HG02943 (cell line): ENCODE measurements around the gene XAF1.
"Not testable (repeated sequence)": the region's sequence is repeated elsewhere in the genome, so short reads cannot be mapped to it uniquely, and the experiment has no call there.

Source experiments
- ATAC-seq: cut with Tn5 transposase; IDR thresholded peaks from one replicate; pipeline ENCODE4 v1.9.1; 2021; ENCODE audit warnings: mild to moderate bottlenecking, low read depth, moderate library complexity; ENCODE audit not compliant: unreplicated experiment

XAF1 gene

GRCh38 chr17:6755731-6756184 is at the start of gene XAF1:
Gene XAF1 (plus strand): TSS chr17:6756046. CDS start chr17:6756079, 33 bp downstream.
- ATAC-seq: no peak

- ATAC-seq: no peak
Measured at GRCh38 chr17:6706499-6706898, 49.3 kb upstream of the XAF1 start.

GRCh38 chr17:6706996-6707395 is 48.9 kb upstream of the XAF1 start:
- ATAC-seq: no peak

GRCh38 chr17:6708357-6708961 is 47.4 kb upstream of the XAF1 start:
- no peak for ATAC-seq

- ATAC-seq: no peak
Measured at GRCh38 chr17:6710317-6710716, 45.5 kb upstream of the XAF1 start.

GRCh38 chr17:6711081-6711674 is 44.7 kb upstream of the XAF1 start:
- no peak for ATAC-seq

GRCh38 chr17:6711681-6712057 is 44.2 kb upstream of the XAF1 start:
- no peak for ATAC-seq

- ATAC-seq: no peak
Measured at GRCh38 chr17:6712058-6712853, 43.6 kb upstream of the XAF1 start.

- ATAC-seq: no peak
Measured at GRCh38 chr17:6712854-6713129, 43.1 kb upstream of the XAF1 start.

GRCh38 chr17:6713130-6713917 is 42.5 kb upstream of the XAF1 start, which contains the start of gene SLC13A5:
Gene SLC13A5 (minus strand): TSS chr17:6713369. CDS start chr17:6713333, 36 bp downstream.
- ATAC-seq: no peak

GRCh38 chr17:6713918-6714271 is 42.0 kb upstream of the XAF1 start:
- ATAC-seq: no peak

GRCh38 chr17:6714315-6714874 is 41.5 kb upstream of the XAF1 start:
- ATAC-seq: no peak

- no peak for ATAC-seq
Measured at GRCh38 chr17:6716736-6717135, 39.1 kb upstream of the XAF1 start.

- no peak for ATAC-seq
Measured at GRCh38 chr17:6721744-6722143, 34.1 kb upstream of the XAF1 start.

GRCh38 chr17:6724009-6724408 is 31.8 kb upstream of the XAF1 start:
- ATAC-seq: no peak

GRCh38 chr17:6729531-6729930 is 26.3 kb upstream of the XAF1 start:
- no peak for ATAC-seq

GRCh38 chr17:6746665-6747064 is 9.2 kb upstream of the XAF1 start:
- ATAC-seq: not testable (repeated sequence)

- no peak for ATAC-seq
Measured at GRCh38 chr17:6748617-6749016, 7.2 kb upstream of the XAF1 start.

GRCh38 chr17:6749519-6749918 is 6.3 kb upstream of the XAF1 start:
- no peak for ATAC-seq

GRCh38 chr17:6752068-6752909 is 3.6 kb upstream of the XAF1 start:
- no peak for ATAC-seq
